ENCODE results near the gene NECAB2. TPM values are rescaled to one million over a fixed set of nuclear protein-coding genes. Genes with fewer than 3 reads are reported as not detected.

Gene NECAB2
- total RNA-seq, 2 donors from 2014 or later, result 1.0 to 3.6 TPM

DNA sequence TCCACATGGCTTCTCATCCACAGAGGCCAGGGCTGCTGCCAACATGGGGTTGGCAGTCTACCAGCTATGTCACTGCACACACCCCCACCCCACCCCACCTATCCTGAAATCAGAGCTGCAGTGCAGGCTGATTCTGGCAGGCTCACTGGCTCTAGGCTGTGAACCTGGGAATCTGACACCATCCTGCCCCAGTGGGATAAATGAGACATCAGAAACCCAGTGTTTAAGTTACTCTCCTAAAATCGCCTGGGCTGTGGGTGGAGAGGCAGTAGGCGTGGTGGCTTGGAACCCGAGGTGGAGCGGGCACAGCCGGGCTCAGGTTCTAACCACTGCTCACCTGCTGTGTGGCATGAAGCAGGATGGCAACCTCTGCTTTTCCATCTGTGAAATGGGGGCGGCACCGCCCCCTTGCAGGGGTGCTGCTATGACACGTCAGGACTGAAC is 69.0 kb downstream of the NECAB2 start:
- no peaks in the 10 kb centered on the region for H3K27me3 ChIP-seq
- no peaks in the 10 kb centered on the region for H3K9me3 ChIP-seq
- TF ChIP-seq, protein P1, sequence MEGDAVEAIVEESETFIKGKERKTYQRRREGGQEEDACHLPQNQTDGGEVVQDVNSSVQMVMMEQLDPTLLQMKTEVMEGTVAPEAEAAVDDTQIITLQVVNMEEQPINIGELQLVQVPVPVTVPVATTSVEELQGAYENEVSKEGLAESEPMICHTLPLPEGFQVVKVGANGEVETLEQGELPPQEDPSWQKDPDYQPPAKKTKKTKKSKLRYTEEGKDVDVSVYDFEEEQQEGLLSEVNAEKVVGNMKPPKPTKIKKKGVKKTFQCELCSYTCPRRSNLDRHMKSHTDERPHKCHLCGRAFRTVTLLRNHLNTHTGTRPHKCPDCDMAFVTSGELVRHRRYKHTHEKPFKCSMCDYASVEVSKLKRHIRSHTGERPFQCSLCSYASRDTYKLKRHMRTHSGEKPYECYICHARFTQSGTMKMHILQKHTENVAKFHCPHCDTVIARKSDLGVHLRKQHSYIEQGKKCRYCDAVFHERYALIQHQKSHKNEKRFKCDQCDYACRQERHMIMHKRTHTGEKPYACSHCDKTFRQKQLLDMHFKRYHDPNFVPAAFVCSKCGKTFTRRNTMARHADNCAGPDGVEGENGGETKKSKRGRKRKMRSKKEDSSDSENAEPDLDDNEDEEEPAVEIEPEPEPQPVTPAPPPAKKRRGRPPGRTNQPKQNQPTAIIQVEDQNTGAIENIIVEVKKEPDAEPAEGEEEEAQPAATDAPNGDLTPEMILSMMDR (IDR thresholded peaks at IDR 0.05), result no peak
- no peak for TF ChIP-seq POLR2A (IDR thresholded peaks at IDR 0.05)
- ATAC-seq, result no peak
- intact Hi-C loops (cut with DNase I), result no loop called here
- no peaks in the 10 kb centered on the region for H3K4me1 ChIP-seq
- no peak overlapping the region for H3K27ac ChIP-seq
- WGBS, 2 donors, result 82 to 93% methylated on average over 8 of the region's 8 CpGs
- no peak overlapping the region for H3K4me3 ChIP-seq
- DNase-seq, result no peak
- H3K36me3 ChIP-seq (replicated peaks in 1 of 2; ENCODE audit: insufficient read depth in 1 of 2, low read depth in 2 of 2), result no peaks in the 10 kb centered on the region

DNA sequence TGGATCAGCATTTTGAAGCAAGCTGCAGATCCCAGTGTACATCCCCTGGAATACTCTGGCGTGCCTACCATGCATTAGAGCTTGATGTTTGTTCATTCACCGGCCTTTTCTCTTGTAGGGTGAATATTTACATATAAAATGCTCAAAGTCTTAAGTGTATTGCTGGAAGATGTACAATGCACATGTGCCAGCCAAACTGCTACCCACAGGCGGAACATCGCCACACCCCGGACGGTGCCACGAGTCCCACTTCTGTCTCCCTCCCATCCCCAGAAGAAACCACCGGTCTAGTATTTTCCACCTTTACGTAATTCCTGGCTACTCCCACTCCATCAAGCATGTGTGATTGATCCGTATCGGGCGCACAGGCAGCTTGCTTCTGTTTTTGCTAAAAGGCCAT is 70.4 kb downstream of the NECAB2 start:
- ATAC-seq, result no peak
- no peaks in the 10 kb centered on the region for H3K27me3 ChIP-seq
- H3K36me3 ChIP-seq (replicated peaks in 1 of 2; ENCODE audit: insufficient read depth in 1 of 2, low read depth in 2 of 2), result no peaks in the 10 kb centered on the region
- no peaks in the 10 kb centered on the region for H3K4me1 ChIP-seq
- TF ChIP-seq, protein P1 (IDR thresholded peaks at IDR 0.05), result no peak
- TF ChIP-seq POLR2A (IDR thresholded peaks at IDR 0.05), result no peak
- no peak overlapping the region for H3K4me3 ChIP-seq
- intact Hi-C loops (cut with DNase I), result no loop called here
- H3K27ac ChIP-seq, result no peak overlapping the region
- 87 to 88% methylated on average over 12 of the region's 12 CpGs for WGBS, 2 donors
- H3K9me3 ChIP-seq, result no peaks in the 10 kb centered on the region
- no peak for DNase-seq

DNA sequence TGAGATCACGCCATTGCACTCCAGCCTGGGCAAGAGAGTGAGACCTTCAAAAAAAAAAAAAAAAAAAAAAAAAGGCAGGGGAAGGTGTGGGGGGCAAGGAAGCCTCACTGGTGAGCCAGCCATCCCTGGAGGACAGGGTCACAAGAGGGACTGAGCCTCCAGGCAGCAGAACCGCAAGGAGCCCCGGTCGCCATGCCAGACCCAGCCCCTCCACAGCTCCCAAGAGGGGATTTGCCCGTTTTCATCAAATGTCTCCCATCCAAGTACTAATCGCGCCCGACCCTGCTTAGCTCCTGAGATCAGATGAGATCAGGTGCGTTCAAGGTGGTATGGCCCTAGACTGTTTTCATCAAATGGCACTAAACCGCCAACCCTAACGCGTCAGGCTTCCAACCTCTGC is 71.7 kb downstream of the NECAB2 start:
- no peaks in the 10 kb centered on the region for H3K9me3 ChIP-seq
- no peaks in the 10 kb centered on the region for H3K36me3 ChIP-seq (replicated peaks in 1 of 2; ENCODE audit: insufficient read depth in 1 of 2, low read depth in 2 of 2)
- H3K4me3 ChIP-seq, result no peak overlapping the region
- no peak for TF ChIP-seq POLR2A (IDR thresholded peaks at IDR 0.05)
- TF ChIP-seq, protein P1 (IDR thresholded peaks at IDR 0.05), result no peak
- H3K4me1 ChIP-seq, result no peaks in the 10 kb centered on the region
- no peak for DNase-seq
- ATAC-seq, result no peak
- 82 to 87% methylated on average over 12 of the region's 12 CpGs for WGBS, 2 donors
- intact Hi-C loops (cut with DNase I), result loop anchor here (10.0 kb wide), 2 partner anchors 75 to 205 kb away; partner anchors contain the start of gene NECAB2
- H3K27me3 ChIP-seq, result no peaks in the 10 kb centered on the region
- H3K27ac ChIP-seq, result no peak overlapping the region

DNA sequence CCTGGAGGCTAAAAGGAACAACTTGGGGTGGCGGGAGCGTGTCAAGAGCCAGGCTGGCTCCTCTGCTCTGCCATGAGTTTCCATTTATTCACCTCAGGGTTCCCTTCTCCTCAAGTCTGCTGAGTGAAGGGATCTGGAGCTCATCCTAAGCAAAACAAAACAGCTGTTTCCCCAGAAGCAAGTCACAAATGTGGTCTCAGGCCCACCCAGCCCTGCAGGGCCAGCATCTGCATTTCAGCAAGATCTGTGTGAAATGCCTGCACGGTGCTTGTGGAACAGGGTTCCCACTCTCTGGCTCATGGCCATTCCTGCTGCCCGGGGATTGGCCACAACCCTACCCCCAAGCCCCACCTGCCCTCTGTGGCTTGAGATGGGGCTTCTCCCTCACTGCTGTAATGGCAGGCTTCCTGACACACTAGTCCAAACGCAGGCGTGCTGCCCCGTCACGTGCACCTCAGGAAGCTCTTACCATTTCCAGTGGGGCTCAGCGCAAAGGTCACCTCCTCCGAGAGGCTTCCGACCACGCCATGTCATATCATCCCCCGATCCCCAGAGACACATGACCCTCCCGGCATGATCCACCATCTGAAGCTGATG is 72.3 kb downstream of the NECAB2 start:
- TF ChIP-seq, protein P1 (IDR thresholded peaks at IDR 0.05), result no peak
- no peak for TF ChIP-seq POLR2A (IDR thresholded peaks at IDR 0.05)
- WGBS, 2 donors, result 87 to 90% methylated on average over 9 to 14 of the region's 14 CpGs
- intact Hi-C loops (cut with DNase I), result loop anchor here (10.0 kb wide), 2 partner anchors 76 to 206 kb away; partner anchors contain the start of gene NECAB2
- Histone ChIP-seq H3K4me3 (no peak overlapping the region), H3K27ac (no peak overlapping the region), H3K27me3 (no peaks in the 10 kb centered on the region), H3K4me1 (no peaks in the 10 kb centered on the region), H3K9me3 (no peaks in the 10 kb centered on the region), H3K36me3 (replicated peaks in 1 of 2; ENCODE audit: insufficient read depth in 1 of 2, low read depth in 2 of 2) (no peaks in the 10 kb centered on the region)
- DNase-seq (no peak), ATAC-seq (no peak)

Measured in body of pancreas (tissue), 4 donors.